Keratinocyte (primary cell): Measurements from ENCODE around the gene TUSC7. TPM values are rescaled to one million over a fixed set of nuclear protein-coding genes. Genes with fewer than 3 reads are reported as not detected.

Experiments used
- DNase-seq: peaks from one replicate; pipeline ENCODE4 v3.0.0-alpha.2; 2011; ENCODE audit warnings: low read depth, missing footprints, low spot score
- FAIRE-seq: peaks from 2 replicates; lab custom pipeline; 2011; peaks lifted over from hg19 to GRCh38; lab: Jason Lieb, UNC
- H2AFZ ChIP-seq: 2 replicates; pipeline ENCODE4 v1.6.0; 2012; ENCODE audit warnings: low read length, control low read depth, inconsistent platforms; ENCODE audit not compliant: control insufficient read depth
- H3K27ac ChIP-seq: 2 replicates; pipeline ENCODE4 v1.5.1; 2011; ENCODE audit warnings: low read length; ENCODE audit not compliant: control insufficient read depth, insufficient read depth
- H3K27me3 ChIP-seq: 3 replicates; pipeline ENCODE4 v1.6.0; 2011; ENCODE audit warnings: low read length; ENCODE audit not compliant: control insufficient read depth, insufficient read depth; ENCODE audit errors: extremely low read depth
- H3K36me3 ChIP-seq, 2 experiments: 2 replicates in 1 of 2; 3 replicates in 1 of 2; pipeline ENCODE4 v1.5.1; 2011; ENCODE audit warnings: low read length in 2 of 2, mild to moderate bottlenecking in 1 of 2; ENCODE audit not compliant: control insufficient read depth in 2 of 2, insufficient read depth in 2 of 2; ENCODE audit errors: extremely low read depth in 1 of 2
- H3K4me1 ChIP-seq: 3 replicates; pipeline ENCODE4 v1.5.1; 2011; ENCODE audit warnings: low read length; ENCODE audit not compliant: control insufficient read depth, insufficient read depth; ENCODE audit errors: extremely low read depth
- H3K4me2 ChIP-seq: 3 replicates; pipeline ENCODE4 v1.6.0; 2011; ENCODE audit warnings: low read depth, low read length; ENCODE audit not compliant: control insufficient read depth, insufficient read depth; ENCODE audit errors: extremely low read depth
- H3K4me3 ChIP-seq, 3 experiments: fragments of 200-600 bp in 1 of 3; sonication (generic) in 1 of 3; 2 replicates in 2 of 3; 3 replicates in 1 of 3; pipeline ENCODE4 v1.5.1; 2011 to 2016; ENCODE audit warnings: low read length in 3 of 3, mild to moderate bottlenecking in 3 of 3, control low read depth in 2 of 3, inconsistent platforms in 1 of 3, low read depth in 1 of 3, mixed read lengths in 1 of 3, mixed run types in 1 of 3, moderate library complexity in 1 of 3; ENCODE audit not compliant: control insufficient read depth in 2 of 3, insufficient read depth in 2 of 3; ENCODE audit errors: extremely low read depth in 1 of 3
- H3K79me2 ChIP-seq: 2 replicates; pipeline ENCODE4 v1.6.0; 2012; ENCODE audit warnings: low read length; ENCODE audit not compliant: control insufficient read depth, insufficient read depth
- H3K9ac ChIP-seq: 3 replicates; pipeline ENCODE4 v1.6.0; 2011; ENCODE audit warnings: low read length; ENCODE audit not compliant: control insufficient read depth, insufficient read depth; ENCODE audit errors: extremely low read depth
- H3K9me1 ChIP-seq: 3 replicates; pipeline ENCODE4 v1.6.0; 2011; ENCODE audit warnings: low read length; ENCODE audit not compliant: control insufficient read depth, insufficient read depth; ENCODE audit errors: extremely low read depth
- H3K9me3 ChIP-seq: 2 replicates; pipeline ENCODE4 v1.5.1; 2012; ENCODE audit warnings: low read depth, low read length; ENCODE audit not compliant: control insufficient read depth
- H4K20me1 ChIP-seq: 3 replicates; pipeline ENCODE4 v1.6.0; 2011; ENCODE audit warnings: low read length; ENCODE audit not compliant: control insufficient read depth, insufficient read depth; ENCODE audit errors: extremely low read depth
- EZH2 ChIP-seq: IDR thresholded peaks from one replicate; pipeline ENCODE4 v1.6.1; 2012; ENCODE audit warnings: inconsistent platforms, mild to moderate bottlenecking, low read length, moderate library complexity
- dilution Hi-C: fragments of 300-500 bp; cut with MboI; formaldehyde crosslinking; loops from one replicate; pipeline ENCODE4 v1.7.0; 2020; ENCODE audit warnings: low sequenced_read_pairs; ENCODE audit not compliant: extremely low pct_ligation_motif_present
- polyA plus RNA-seq, 5 experiments: library from polyadenylated mRNA; depleted of rRNA in 3 of 5; stranded (reverse) in 3 of 5; stranded (forward) in 1 of 5; unstranded in 1 of 5; fragments of >200 nt; gene quantifications; 1 replicate in 1 of 5; 2 replicates in 3 of 5; 3 replicates in 1 of 5; pipeline versions ENCODE4 v1.2.1 to v1.2.3, GENCODE V29; 2011 to 2012; ENCODE audit warnings: missing spikeins in 2 of 5, low read depth in 1 of 5, low replicate concordance in 1 of 5
- TF ChIP-seq, protein P1 (sequence below), 3 experiments: IDR thresholded peaks in 1 of 3; conservative IDR thresholded peaks in 1 of 3; optimal IDR thresholded peaks in 1 of 3; 2 replicates in 2 of 3; 3 replicates in 1 of 3; pipeline versions ENCODE3 to v1.5.1; 2011; ENCODE audit warnings: low read length in 3 of 3, mild to moderate bottlenecking in 3 of 3, moderate library complexity in 2 of 3, control low read depth in 1 of 3, inconsistent platforms in 1 of 3; ENCODE audit not compliant: insufficient read depth in 2 of 3; ENCODE audit errors: extremely low read depth in 1 of 3

The TUSC7 gene
- polyA plus RNA-seq, 1 donor (not counting 4 experiments of a cell fraction or from before 2014, with no cell fraction given) = not detected

DNA sequence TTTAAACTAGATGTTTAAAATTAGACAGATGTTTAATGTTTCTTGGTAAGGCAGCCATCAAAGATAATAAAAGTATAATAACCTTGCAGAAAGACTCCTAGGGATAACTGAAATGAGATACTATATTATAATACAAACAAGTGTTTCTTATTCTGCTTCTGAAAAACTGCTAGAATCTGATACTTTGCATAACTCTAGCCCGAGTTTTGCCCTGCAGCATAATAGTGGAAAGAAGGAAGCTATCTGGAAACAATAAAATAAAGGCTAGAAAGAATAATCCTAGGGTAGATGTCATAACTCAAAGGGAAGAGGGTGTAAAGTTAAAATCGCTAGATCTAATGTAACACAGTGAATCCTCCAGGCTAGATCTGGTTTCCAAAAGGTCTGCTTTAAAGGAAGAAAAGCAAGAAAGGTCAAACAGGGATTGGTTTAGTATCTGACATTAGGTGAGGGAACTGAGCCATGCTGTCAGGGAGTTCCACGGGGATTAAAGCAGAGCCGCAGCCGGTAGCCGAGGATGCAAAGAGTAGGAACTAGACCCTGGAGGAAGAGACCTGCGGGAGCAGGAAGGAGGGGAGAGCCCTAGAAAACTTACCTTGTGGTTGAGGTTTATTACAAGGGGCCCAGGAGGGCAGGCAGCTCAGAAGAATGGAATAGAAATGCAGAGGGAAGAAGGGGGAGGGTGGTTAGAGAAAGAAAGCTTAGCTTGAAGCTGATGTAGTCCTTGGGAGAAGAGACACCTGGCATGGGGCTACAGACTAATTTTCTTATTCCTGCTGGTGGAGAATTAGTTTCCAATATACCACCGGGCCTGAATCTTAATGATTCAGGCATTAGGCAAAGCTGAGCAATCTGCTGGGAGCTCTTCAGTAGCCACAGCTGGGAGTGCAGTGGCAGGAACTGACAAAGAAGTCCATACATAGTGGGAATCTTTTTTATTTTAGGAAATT lies 46.1 kb upstream of the TUSC7 start:
- no peaks in the 10 kb centered on the region for H3K79me2 ChIP-seq
- no peak overlapping the region for H3K4me2 ChIP-seq
- H2AFZ ChIP-seq = no peak overlapping the region
- peaks cover 3% of the 10 kb centered on the region for H3K4me1 ChIP-seq
- dilution Hi-C loops = no loop called here
- H3K4me3 ChIP-seq = no peak overlapping the region
- H4K20me1 ChIP-seq = no peaks in the 10 kb centered on the region
- H3K9me1 ChIP-seq = no peaks in the 10 kb centered on the region
- no peaks in the 10 kb centered on the region for H3K9me3 ChIP-seq
- H3K27me3 ChIP-seq = no peaks in the 10 kb centered on the region
- no peaks in the 10 kb centered on the region for H3K36me3 ChIP-seq
- FAIRE-seq (no peak), DNase-seq (no peak)
- H3K9ac ChIP-seq = no peak overlapping the region
- no peak for TF ChIP-seq EZH2
- TF ChIP-seq, protein P1, sequence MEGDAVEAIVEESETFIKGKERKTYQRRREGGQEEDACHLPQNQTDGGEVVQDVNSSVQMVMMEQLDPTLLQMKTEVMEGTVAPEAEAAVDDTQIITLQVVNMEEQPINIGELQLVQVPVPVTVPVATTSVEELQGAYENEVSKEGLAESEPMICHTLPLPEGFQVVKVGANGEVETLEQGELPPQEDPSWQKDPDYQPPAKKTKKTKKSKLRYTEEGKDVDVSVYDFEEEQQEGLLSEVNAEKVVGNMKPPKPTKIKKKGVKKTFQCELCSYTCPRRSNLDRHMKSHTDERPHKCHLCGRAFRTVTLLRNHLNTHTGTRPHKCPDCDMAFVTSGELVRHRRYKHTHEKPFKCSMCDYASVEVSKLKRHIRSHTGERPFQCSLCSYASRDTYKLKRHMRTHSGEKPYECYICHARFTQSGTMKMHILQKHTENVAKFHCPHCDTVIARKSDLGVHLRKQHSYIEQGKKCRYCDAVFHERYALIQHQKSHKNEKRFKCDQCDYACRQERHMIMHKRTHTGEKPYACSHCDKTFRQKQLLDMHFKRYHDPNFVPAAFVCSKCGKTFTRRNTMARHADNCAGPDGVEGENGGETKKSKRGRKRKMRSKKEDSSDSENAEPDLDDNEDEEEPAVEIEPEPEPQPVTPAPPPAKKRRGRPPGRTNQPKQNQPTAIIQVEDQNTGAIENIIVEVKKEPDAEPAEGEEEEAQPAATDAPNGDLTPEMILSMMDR (optimal IDR thresholded peaks at IDR 0.05 in 1 of 3, IDR thresholded peaks at IDR 0.05 in 1 of 3, conservative IDR thresholded peaks at IDR 0.05 in 1 of 3; ENCODE audit: extremely low read depth in 1 of 3, insufficient read depth in 2 of 3, low read length in 3 of 3) = no peak
- H3K27ac ChIP-seq = no peak overlapping the region

DNA sequence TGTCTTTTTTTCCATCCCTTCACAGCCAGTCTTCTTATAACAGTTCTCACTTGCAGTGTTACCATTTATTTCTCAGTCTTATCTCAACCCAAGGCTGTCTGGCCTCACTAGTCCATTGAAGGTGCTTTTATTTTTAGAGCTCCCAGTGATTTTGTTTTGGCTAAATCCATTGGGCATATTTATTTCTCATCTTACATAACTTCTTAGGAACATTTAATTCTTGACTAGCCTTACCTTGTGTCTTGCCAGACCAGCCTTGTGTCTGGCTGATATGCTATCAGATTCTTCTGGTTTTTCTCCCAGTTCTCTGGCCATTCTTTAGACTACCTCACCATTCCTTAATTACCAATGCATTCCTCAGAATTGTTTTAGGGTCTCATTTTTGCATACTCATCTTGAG lies 42.3 kb upstream of the TUSC7 start:
- no peaks in the 10 kb centered on the region for H3K4me1 ChIP-seq
- no peaks in the 10 kb centered on the region for H3K36me3 ChIP-seq
- H3K9me1 ChIP-seq = no peaks in the 10 kb centered on the region
- no peaks in the 10 kb centered on the region for H3K27me3 ChIP-seq
- dilution Hi-C loops = no loop called here
- FAIRE-seq (no peak), DNase-seq (no peak)
- no peak overlapping the region for H3K27ac ChIP-seq
- no peak for TF ChIP-seq EZH2
- TF ChIP-seq, protein P1 (optimal IDR thresholded peaks at IDR 0.05 in 1 of 3, IDR thresholded peaks at IDR 0.05 in 1 of 3, conservative IDR thresholded peaks at IDR 0.05 in 1 of 3; ENCODE audit: extremely low read depth in 1 of 3, insufficient read depth in 2 of 3, low read length in 3 of 3) = no peak
- H3K4me2 ChIP-seq = no peak overlapping the region
- no peak overlapping the region for H3K4me3 ChIP-seq
- H4K20me1 ChIP-seq = no peaks in the 10 kb centered on the region
- H3K9me3 ChIP-seq = no peaks in the 10 kb centered on the region
- no peaks in the 10 kb centered on the region for H3K79me2 ChIP-seq
- no peak overlapping the region for H2AFZ ChIP-seq
- H3K9ac ChIP-seq = no peak overlapping the region
